ENCODE measurements around the gene RNF43. TPM values are rescaled to one million over a fixed set of nuclear protein-coding genes. Genes with fewer than 3 reads are reported as not detected.

The RNF43 gene
- polyA plus RNA-seq, 1 donor from 2014 or later = not detected

DNA sequence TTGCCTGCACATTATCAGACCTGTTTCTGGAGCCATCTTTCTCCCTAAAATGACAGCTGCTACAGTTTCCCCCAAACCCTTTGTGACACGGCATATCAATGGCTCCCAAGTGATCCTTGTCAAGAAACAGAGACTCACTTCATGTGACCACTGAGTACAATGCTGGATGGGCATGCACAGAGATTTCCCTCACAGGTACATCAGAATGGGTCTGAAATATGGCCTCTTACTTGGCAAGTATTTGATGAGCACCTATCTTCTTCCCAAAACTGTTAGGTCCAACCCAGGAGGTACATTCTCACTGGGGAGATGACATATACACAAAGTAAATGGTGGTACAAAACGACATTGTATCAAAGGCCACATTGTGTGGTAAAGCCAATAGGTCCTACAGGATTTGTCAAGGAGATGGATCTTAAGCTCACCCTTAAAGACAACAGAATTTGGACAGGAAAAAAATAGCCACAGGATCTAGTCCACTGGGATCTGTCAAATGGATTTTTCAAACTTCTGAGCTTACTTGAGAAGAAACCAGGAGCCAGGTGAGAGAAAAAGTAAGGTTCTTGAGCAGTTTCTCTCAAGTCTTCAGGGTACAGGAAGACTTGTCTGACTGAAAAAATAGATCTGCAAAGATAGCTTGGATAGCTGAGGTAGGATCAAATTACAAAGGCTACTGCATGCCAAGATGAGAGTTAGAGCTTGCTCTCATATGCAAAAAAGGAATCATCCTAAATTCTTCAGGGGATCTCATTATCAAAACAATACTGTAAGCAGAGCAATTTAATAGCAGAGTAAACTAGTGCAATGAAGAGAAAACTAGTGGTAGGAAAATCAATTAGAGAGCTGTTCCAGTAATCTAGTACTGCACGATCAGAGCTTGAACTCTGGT lies 28.8 kb downstream of the RNF43 start:
- Histone ChIP-seq H3F3A (ENCODE audit: insufficient read depth, low read length, poor library complexity, severe bottlenecking) (no peaks in the 10 kb centered on the region), H3K4me2 (ENCODE audit: low read length) (no peak overlapping the region)

GRCh38 chr17:58387834-58388233 lies 29.5 kb downstream of the RNF43 start:
- H3K9me3 ChIP-seq (ENCODE audit: low read length) = no peaks in the 10 kb centered on the region
- H4K20me1 ChIP-seq (ENCODE audit: insufficient read depth) = no peaks in the 10 kb centered on the region
- H3K4me2 ChIP-seq (ENCODE audit: low read length) = no peak overlapping the region
- H3K27me3 ChIP-seq (ENCODE audit: insufficient read depth, low read depth, low read length) = no peaks in the 10 kb centered on the region
- no peaks in the 10 kb centered on the region for H3F3A ChIP-seq (ENCODE audit: insufficient read depth, low read length, poor library complexity, severe bottlenecking)
- H3K36me3 ChIP-seq (ENCODE audit: insufficient read depth, low read length) = no peaks in the 10 kb centered on the region
- no peak overlapping the region for H3K27ac ChIP-seq (ENCODE audit: low read length)
- no peak overlapping the region for H3K4me3 ChIP-seq (ENCODE audit: low read length)
- H3K79me2 ChIP-seq (replicated peaks; ENCODE audit: insufficient read depth, low read length) = no peaks in the 10 kb centered on the region
- H2AFZ ChIP-seq (ENCODE audit: low read depth, low read length) = no peak overlapping the region
- no peaks in the 10 kb centered on the region for H3K9me2 ChIP-seq (ENCODE audit: insufficient read depth, low read length)
- H3K9ac ChIP-seq (ENCODE audit: low read length) = no peak overlapping the region
- no peak for TF ChIP-seq SMC3 (conservative IDR thresholded peaks at IDR 0.05; ENCODE audit: poor library complexity)
- TF ChIP-seq EP300 (conservative IDR thresholded peaks at IDR 0.05; ENCODE audit: poor library complexity, severe bottlenecking) = no peak
- no peak for TF ChIP-seq POLR2AphosphoS5 (IDR thresholded peaks at IDR 0.05)
- TF ChIP-seq, protein P1, sequence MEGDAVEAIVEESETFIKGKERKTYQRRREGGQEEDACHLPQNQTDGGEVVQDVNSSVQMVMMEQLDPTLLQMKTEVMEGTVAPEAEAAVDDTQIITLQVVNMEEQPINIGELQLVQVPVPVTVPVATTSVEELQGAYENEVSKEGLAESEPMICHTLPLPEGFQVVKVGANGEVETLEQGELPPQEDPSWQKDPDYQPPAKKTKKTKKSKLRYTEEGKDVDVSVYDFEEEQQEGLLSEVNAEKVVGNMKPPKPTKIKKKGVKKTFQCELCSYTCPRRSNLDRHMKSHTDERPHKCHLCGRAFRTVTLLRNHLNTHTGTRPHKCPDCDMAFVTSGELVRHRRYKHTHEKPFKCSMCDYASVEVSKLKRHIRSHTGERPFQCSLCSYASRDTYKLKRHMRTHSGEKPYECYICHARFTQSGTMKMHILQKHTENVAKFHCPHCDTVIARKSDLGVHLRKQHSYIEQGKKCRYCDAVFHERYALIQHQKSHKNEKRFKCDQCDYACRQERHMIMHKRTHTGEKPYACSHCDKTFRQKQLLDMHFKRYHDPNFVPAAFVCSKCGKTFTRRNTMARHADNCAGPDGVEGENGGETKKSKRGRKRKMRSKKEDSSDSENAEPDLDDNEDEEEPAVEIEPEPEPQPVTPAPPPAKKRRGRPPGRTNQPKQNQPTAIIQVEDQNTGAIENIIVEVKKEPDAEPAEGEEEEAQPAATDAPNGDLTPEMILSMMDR (IDR thresholded peaks at IDR 0.05; ENCODE audit: poor library complexity, severe bottlenecking) = no peak
- no peak for TF ChIP-seq TAF1 (IDR thresholded peaks at IDR 0.05; ENCODE audit: low read depth)
- TF ChIP-seq MXI1 (conservative IDR thresholded peaks at IDR 0.05; ENCODE audit: poor library complexity, severe bottlenecking) = no peak
- no peak for TF ChIP-seq EZH2 (IDR thresholded peaks at IDR 0.05; ENCODE audit: borderline replicate concordance, insufficient read depth, low read length, poor library complexity, severe bottlenecking)

More for the DNA sequence above, 28.8 kb downstream of the RNF43 start:
- no peaks in the 10 kb centered on the region for H3K79me2 ChIP-seq (replicated peaks; ENCODE audit: insufficient read depth, low read length)
- no peak overlapping the region for H2AFZ ChIP-seq (ENCODE audit: low read depth, low read length)
- H3K9me3 ChIP-seq (ENCODE audit: low read length) = no peaks in the 10 kb centered on the region
- no peaks in the 10 kb centered on the region for H4K20me1 ChIP-seq (ENCODE audit: insufficient read depth)
- H3K36me3 ChIP-seq (ENCODE audit: insufficient read depth, low read length) = no peaks in the 10 kb centered on the region
- no peak overlapping the region for H3K9ac ChIP-seq (ENCODE audit: low read length)
- TF ChIP-seq EZH2 (IDR thresholded peaks at IDR 0.05; ENCODE audit: borderline replicate concordance, insufficient read depth, low read length, poor library complexity, severe bottlenecking) (no peak), REST (IDR thresholded peaks at IDR 0.05; ENCODE audit: borderline replicate concordance) (no peak), MXI1 (conservative IDR thresholded peaks at IDR 0.05; ENCODE audit: poor library complexity, severe bottlenecking) (no peak), SMC3 (conservative IDR thresholded peaks at IDR 0.05; ENCODE audit: poor library complexity) (no peak), EP300 (conservative IDR thresholded peaks at IDR 0.05; ENCODE audit: poor library complexity, severe bottlenecking) (no peak), RAD21 (conservative IDR thresholded peaks at IDR 0.05) (no peak), TAF1 (IDR thresholded peaks at IDR 0.05; ENCODE audit: low read depth) (no peak)
- TF ChIP-seq, protein P1 (IDR thresholded peaks at IDR 0.05; ENCODE audit: poor library complexity, severe bottlenecking) = no peak
- no peak overlapping the region for H3K4me3 ChIP-seq (ENCODE audit: low read length)
- H3K9me2 ChIP-seq (ENCODE audit: insufficient read depth, low read length) = no peaks in the 10 kb centered on the region
- no peak overlapping the region for H3K27ac ChIP-seq (ENCODE audit: low read length)
- H3K27me3 ChIP-seq (ENCODE audit: insufficient read depth, low read depth, low read length) = no peaks in the 10 kb centered on the region

Measured in neural cell (in vitro differentiated cells).